A673 (cell line): ENCODE results near the gene TSSC4. TPM values are rescaled to one million over a fixed set of nuclear protein-coding genes. Genes with fewer than 3 reads are reported as not detected.

Experiments used
- BruUV-seq: library from RNA; stranded (reverse); fragments of 400-500 nt; replicated peaks from 2 replicates; lab custom pipeline; 2021; lab: Mats Ljungman, UMichigan
- CTCF ChIA-PET: fragments of 300-600 bp; sonication (Branson Sonifier 250); formaldehyde crosslinking; loops from one replicate; lab custom pipeline; 2022; ENCODE audit warnings: antibody characterized with exemption; lab: Charles Lee
- POLR2A ChIA-PET: fragments of 300-600 bp; sonication (Branson Sonifier 250); formaldehyde crosslinking; loops from one replicate; lab custom pipeline; 2022; ENCODE audit warnings: antibody characterized with exemption; ENCODE audit not compliant: low non-redundant PET; lab: Charles Lee
- DNase-seq: peaks from one replicate; pipeline ENCODE4 v3.0.0-alpha.2; 2015; ENCODE audit warnings: low spot score
- H3K27ac ChIP-seq: fragments of 200-600 bp; sonication (generic); 2 replicates; pipeline ENCODE4 v1.5.1; 2016; ENCODE audit warnings: mixed run types, low read depth, mild to moderate bottlenecking, mixed read lengths, antibody characterized with exemption, low read length; ENCODE audit not compliant: poor library complexity, severe bottlenecking
- H3K27me3 ChIP-seq: fragments of 200-600 bp; sonication (generic); replicated peaks from 2 replicates; pipeline ENCODE4 v1.6.1; 2017; ENCODE audit warnings: mixed run types, low read depth, mild to moderate bottlenecking, mixed read lengths, antibody characterized with exemption, low read length; ENCODE audit not compliant: insufficient read depth, poor library complexity
- H3K36me3 ChIP-seq: fragments of 200-600 bp; sonication (generic); 2 replicates; pipeline ENCODE4 v1.6.1; 2016; ENCODE audit warnings: mixed run types, mild to moderate bottlenecking, mixed read lengths, antibody characterized with exemption, low read length; ENCODE audit not compliant: insufficient read depth, poor library complexity, severe bottlenecking
- H3K4me1 ChIP-seq: fragments of 200-600 bp; sonication (generic); 2 replicates; pipeline ENCODE4 v1.6.1; 2017; ENCODE audit warnings: mixed run types, mild to moderate bottlenecking, mixed read lengths, antibody characterized with exemption, low read length; ENCODE audit not compliant: insufficient read depth, poor library complexity, severe bottlenecking
- H3K4me3 ChIP-seq: fragments of 200-600 bp; sonication (generic); 2 replicates; pipeline ENCODE4 v1.5.1; 2016; ENCODE audit warnings: low read depth, mixed run types, mild to moderate bottlenecking, mixed read lengths, low read length; ENCODE audit not compliant: poor library complexity, severe bottlenecking
- H3K9me3 ChIP-seq: fragments of 200-600 bp; sonication (generic); 2 replicates; pipeline ENCODE4 v1.6.1; 2016; ENCODE audit warnings: mixed run types, low read depth, mild to moderate bottlenecking, mixed read lengths, antibody characterized with exemption, low read length; ENCODE audit not compliant: poor library complexity, severe bottlenecking
- EZH2 ChIP-seq: fragments of 200-600 bp; sonication (generic); IDR thresholded peaks from 2 replicates; pipeline ENCODE4 v1.6.1; 2017; ENCODE audit warnings: borderline replicate concordance, low read depth, mild to moderate bottlenecking, mixed read lengths, antibody characterized with exemption, low read length; ENCODE audit not compliant: poor library complexity, severe bottlenecking
- intact Hi-C: fragments of 100-400 bp; cut with micrococcal nuclease; formaldehyde crosslinking; loops from one replicate; pipeline ENCODE4 v1.10.0; 2022; ENCODE audit not compliant: unreplicated experiment
- total RNA-seq: library from RNA; stranded (reverse); gene quantifications from 2 replicates; pipeline ENCODE4 v1.2.3, GENCODE V29; 2021
- TF ChIP-seq, protein P1 (sequence below): fragments of 300-800, 200-600 bp; sonication (generic); conservative IDR thresholded peaks from 2 replicates; pipeline ENCODE4 v1.5.1; 2017; ENCODE audit warnings: low read depth, mild to moderate bottlenecking, antibody characterized with exemption, low read length, moderate library complexity, mixed read lengths

Gene TSSC4
- total RNA-seq, 1 experiment from 2014 or later = 46.8 TPM

DNA sequence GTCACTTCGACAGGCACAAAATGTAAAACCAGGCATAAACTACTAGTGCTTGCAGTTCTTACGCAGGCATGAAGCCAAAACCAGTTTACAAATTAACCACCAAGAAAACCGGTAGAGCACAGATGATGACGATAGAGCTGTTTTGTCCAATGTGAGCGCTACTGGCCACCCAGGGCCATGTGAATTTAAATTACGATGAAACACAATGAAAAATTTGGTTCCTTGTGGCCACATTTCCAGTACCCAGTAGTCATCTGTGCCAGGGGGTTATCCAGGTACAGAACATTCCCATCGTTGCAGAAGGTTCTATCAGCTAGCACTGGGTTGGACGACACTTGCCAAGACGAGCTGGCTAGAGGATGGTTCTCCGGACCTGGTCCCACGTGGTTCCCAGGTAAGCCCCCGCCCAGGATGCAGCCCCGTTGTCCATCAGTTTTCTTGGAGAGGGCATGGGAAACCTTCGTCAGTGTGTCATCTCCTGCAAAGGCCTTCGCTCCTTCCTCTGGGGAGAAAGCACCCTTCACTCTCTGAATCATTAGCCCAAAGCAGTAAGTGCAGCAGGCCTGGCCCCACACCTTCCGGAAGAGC, 24.5 kb upstream of the TSSC4 start:
- H3K4me1 ChIP-seq = peaks cover 6% of the 10 kb centered on the region
- no TSS peak for BruUV-seq
- no peak for TF ChIP-seq EZH2
- TF ChIP-seq, protein P1, sequence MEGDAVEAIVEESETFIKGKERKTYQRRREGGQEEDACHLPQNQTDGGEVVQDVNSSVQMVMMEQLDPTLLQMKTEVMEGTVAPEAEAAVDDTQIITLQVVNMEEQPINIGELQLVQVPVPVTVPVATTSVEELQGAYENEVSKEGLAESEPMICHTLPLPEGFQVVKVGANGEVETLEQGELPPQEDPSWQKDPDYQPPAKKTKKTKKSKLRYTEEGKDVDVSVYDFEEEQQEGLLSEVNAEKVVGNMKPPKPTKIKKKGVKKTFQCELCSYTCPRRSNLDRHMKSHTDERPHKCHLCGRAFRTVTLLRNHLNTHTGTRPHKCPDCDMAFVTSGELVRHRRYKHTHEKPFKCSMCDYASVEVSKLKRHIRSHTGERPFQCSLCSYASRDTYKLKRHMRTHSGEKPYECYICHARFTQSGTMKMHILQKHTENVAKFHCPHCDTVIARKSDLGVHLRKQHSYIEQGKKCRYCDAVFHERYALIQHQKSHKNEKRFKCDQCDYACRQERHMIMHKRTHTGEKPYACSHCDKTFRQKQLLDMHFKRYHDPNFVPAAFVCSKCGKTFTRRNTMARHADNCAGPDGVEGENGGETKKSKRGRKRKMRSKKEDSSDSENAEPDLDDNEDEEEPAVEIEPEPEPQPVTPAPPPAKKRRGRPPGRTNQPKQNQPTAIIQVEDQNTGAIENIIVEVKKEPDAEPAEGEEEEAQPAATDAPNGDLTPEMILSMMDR = no peak
- no peaks in the 10 kb centered on the region for H3K36me3 ChIP-seq
- DNase-seq = no peak
- H3K4me3 ChIP-seq = no peak overlapping the region
- H3K27ac ChIP-seq = no peak overlapping the region
- CTCF ChIA-PET = no interaction called here
- H3K27me3 ChIP-seq = no peaks in the 10 kb centered on the region
- POLR2A ChIA-PET = no interaction called here
- intact Hi-C loops = no loop called here
- no peaks in the 10 kb centered on the region for H3K9me3 ChIP-seq

DNA sequence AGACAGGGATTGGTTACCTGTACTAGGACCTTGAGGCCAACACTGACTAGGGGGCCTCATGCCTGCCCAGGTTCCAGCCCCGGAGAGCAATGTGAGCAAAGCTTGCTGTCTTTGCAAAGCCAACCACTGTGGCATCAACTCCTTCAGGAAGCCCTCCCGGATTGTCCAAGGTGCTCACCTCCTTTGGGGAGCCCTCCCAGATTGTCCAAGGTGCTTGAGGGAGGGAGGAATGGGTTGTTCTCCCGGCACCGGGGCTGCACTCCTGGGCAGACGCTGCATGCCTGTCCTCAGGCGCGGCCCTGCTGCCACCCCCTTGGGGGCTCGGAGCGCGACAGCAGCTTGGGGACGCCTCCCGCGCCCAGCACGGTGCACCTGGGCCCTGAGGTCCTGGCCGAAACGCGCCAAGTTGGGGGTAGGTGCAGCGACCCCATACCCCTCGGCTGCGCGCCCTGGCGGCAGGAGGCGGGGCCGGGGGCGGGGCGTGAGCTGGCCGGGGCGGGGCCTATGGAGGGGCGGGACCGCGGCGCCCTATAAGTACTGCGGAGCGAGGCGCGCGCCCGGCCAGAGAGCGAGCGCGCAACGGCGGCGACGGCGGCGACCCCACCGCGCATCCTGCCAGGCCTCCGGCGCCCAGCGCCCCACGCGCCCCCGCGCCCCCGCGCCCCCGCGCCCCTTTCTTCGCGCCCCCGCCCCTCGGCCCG, 23.6 kb upstream of the TSSC4 start, which contains the start of gene CD81:
CD81 (plus strand) TSS at position 560 of the 701 bp plus-strand sequence. CDS start 240 bp downstream, outside the sequence.
- Histone ChIP-seq H3K9me3 (no peaks in the 10 kb centered on the region), H3K4me3 (peak within 1 kb of the TSS; percentile 91), H3K36me3 (no peaks in the 10 kb centered on the region), H3K27ac (peak within 1 kb of the TSS; percentile 90), H3K4me1 (peaks cover 6% of the 10 kb centered on the region), H3K27me3 (no peaks in the 10 kb centered on the region)
- POLR2A ChIA-PET = interaction anchor here (0.6 kb wide), 2 partner anchors 367 to 841 kb away, joined by 6 read pairs; no protein-coding TSS in a partner anchor
- intact Hi-C loops = no loop called here
- peak; percentile 34 for DNase-seq
- CTCF ChIA-PET = no interaction called here
- BruUV-seq = no TSS peak
- no peak for TF ChIP-seq EZH2
- TF ChIP-seq, protein P1 = no peak

DNA sequence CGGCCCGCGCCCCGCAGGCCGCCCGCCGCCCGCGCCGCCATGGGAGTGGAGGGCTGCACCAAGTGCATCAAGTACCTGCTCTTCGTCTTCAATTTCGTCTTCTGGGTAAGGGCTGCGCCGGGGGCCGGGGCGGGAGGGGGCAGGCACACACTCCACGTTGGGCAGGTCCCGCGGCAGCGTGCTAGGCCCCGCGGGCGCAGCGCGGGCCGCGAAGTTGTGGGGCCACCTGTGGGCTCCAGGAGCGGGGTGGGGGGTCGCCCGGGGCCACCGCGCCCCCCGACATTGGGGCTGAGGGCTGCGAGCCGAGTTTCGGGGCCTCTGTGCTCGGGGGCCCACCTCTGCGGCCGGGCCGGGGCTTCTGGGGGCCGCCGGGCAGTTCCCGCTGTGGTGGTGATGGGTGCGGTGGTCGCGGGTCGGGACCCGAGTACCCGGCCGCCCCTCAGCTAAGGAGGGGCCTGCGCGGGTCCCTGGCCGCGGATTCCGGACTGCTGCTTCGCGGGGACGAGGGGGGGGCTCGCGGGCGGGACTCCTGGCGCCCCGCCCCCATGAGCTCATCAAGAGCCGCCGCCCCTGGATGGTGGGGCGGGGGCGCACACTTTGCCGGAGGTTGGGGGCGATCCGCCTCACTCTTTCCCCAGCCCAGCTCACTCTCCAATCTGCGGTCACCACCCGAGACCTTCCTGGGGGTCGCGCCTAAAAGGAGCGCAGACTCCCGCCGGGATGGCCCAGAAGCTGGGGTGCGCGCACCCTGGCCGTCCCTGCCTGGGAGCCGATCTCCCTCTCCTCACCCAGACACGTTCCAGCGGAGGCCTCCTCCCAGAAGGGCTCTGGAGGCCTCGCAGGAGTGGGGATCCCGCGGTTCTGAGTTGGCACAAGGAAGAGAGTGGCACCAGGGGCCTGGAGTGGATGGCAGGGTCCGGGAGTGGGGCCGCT, 22.8 kb upstream of the TSSC4 start:
- Histone ChIP-seq H3K4me1 (peaks cover 6% of the 10 kb centered on the region), H3K36me3 (no peaks in the 10 kb centered on the region)
- CTCF ChIA-PET = interaction anchor here (0.6 kb wide), 1 partner anchor 23 kb away, joined by 7 read pairs; the partner anchor contains the start of gene TSSC4

More for the DNA sequence above, 22.8 kb upstream of the TSSC4 start:
- no peak for TF ChIP-seq EZH2
- TF ChIP-seq, protein P1 = no peak
- POLR2A ChIA-PET = interaction anchor here (0.6 kb wide), 1 partner anchor 32 kb away, joined by 4 read pairs; no protein-coding TSS in a partner anchor
- no peaks in the 10 kb centered on the region for H3K9me3 ChIP-seq
- peak overlapping the region; percentile 90 for H3K27ac ChIP-seq
- DNase-seq = peak; percentile 55
- intact Hi-C loops = loop anchor here (1.0 kb wide), 1 partner anchor 23 kb away; the partner anchor contains the start of gene TSSC4
- no peaks in the 10 kb centered on the region for H3K27me3 ChIP-seq
- peak overlapping the region; percentile 91 for H3K4me3 ChIP-seq
- TSS peak; percentile 57 for BruUV-seq
